ENCODE measurements around the gene APAF1. TPM values are rescaled to one million over a fixed set of nuclear protein-coding genes. Genes with fewer than 3 reads are reported as not detected.

Gene APAF1
- total RNA-seq, 1 donor from 2014 or later, result 33.0 TPM

GRCh38 chr12:98669751-98670150 lies 24.7 kb downstream of the APAF1 start:
- intact Hi-C loops (cut with micrococcal nuclease), result no loop called here

- intact Hi-C loops (cut with micrococcal nuclease), result no loop called here
Measured at GRCh38 chr12:98671459-98671858, 26.4 kb downstream of the APAF1 start.

- intact Hi-C loops (cut with micrococcal nuclease), result no loop called here
Measured at GRCh38 chr12:98674841-98675240, 29.8 kb downstream of the APAF1 start.

GRCh38 chr12:98678236-98678945 lies 33.3 kb downstream of the APAF1 start:
- intact Hi-C loops (cut with micrococcal nuclease), result no loop called here

- intact Hi-C loops (cut with micrococcal nuclease), result no loop called here
Measured at GRCh38 chr12:98678946-98679610, 34.0 kb downstream of the APAF1 start.

GRCh38 chr12:98679611-98680005 lies 34.5 kb downstream of the APAF1 start:
- intact Hi-C loops (cut with micrococcal nuclease), result no loop called here

GRCh38 chr12:98684199-98684598 lies 39.1 kb downstream of the APAF1 start:
- intact Hi-C loops (cut with micrococcal nuclease), result no loop called here

- intact Hi-C loops (cut with micrococcal nuclease), result no loop called here
Measured at GRCh38 chr12:98686603-98687002, 41.5 kb downstream of the APAF1 start.

GRCh38 chr12:98691351-98691750 lies 46.3 kb downstream of the APAF1 start:
- intact Hi-C loops (cut with micrococcal nuclease), result no loop called here

- intact Hi-C loops (cut with micrococcal nuclease), result no loop called here
Measured at GRCh38 chr12:98696036-98696646, 51.1 kb downstream of the APAF1 start.

GRCh38 chr12:98697209-98697608 lies 52.1 kb downstream of the APAF1 start:
- intact Hi-C loops (cut with micrococcal nuclease), result no loop called here

- intact Hi-C loops (cut with micrococcal nuclease), result loop anchor here (1.0 to 2.0 kb wide), 2 partner anchors 42 to 299 kb away; no protein-coding TSS in a partner anchor
Measured at GRCh38 chr12:98698603-98699463, 53.7 kb downstream of the APAF1 start.

GRCh38 chr12:98699586-98699985 lies 54.5 kb downstream of the APAF1 start:
- intact Hi-C loops (cut with micrococcal nuclease), result loop anchor here (1.0 to 2.0 kb wide), 2 partner anchors 41 to 299 kb away; no protein-coding TSS in a partner anchor

- intact Hi-C loops (cut with micrococcal nuclease), result no loop called here
Measured at GRCh38 chr12:98701166-98701565, 56.1 kb downstream of the APAF1 start.

- intact Hi-C loops (cut with micrococcal nuclease), result no loop called here
Measured at GRCh38 chr12:98709022-98709421, 63.9 kb downstream of the APAF1 start.

GRCh38 chr12:98714426-98714825 lies 69.3 kb downstream of the APAF1 start:
- intact Hi-C loops (cut with micrococcal nuclease), result no loop called here

GRCh38 chr12:98719515-98720504 lies 74.7 kb downstream of the APAF1 start:
- intact Hi-C loops (cut with micrococcal nuclease), result loop anchor here (10.0 kb wide), 1 partner anchor 275 kb away; no protein-coding TSS in a partner anchor

GRCh38 chr12:98721204-98721702 lies 76.2 kb downstream of the APAF1 start:
- intact Hi-C loops (cut with micrococcal nuclease), result loop anchor here (10.0 kb wide), 1 partner anchor 274 kb away; no protein-coding TSS in a partner anchor

- intact Hi-C loops (cut with micrococcal nuclease), result loop anchor here (10.0 kb wide), 1 partner anchor 270 kb away; no protein-coding TSS in a partner anchor
Measured at GRCh38 chr12:98724384-98725155, 79.5 kb downstream of the APAF1 start.

Data from T-helper 2 cell treated with Interferon-gamma antibody and Interleukin-4, amounts not matched to agents 100 ng/mL and 5 ng/mL, for 36 hours (primary cell).